ENCODE results near the gene RTL1. TPM values are rescaled to one million over a fixed set of nuclear protein-coding genes. Genes with fewer than 3 reads are reported as not detected.

The RTL1 gene
- total RNA-seq, 3 donors from 2014 or later: not detected

- intact Hi-C loops (cut with DNase I, micrococcal nuclease): no loop called here
- Histone ChIP-seq H3K9me3 (no peaks in the 10 kb centered on the region), H3K4me1 (ENCODE audit: low read depth) (no peaks in the 10 kb centered on the region), H3K36me3 (ENCODE audit: low read depth) (no peaks in the 10 kb centered on the region), H3K4me3 (no peak overlapping the region)
- no peak for TF ChIP-seq CTCF (IDR thresholded peaks at IDR 0.05)
- DNase-seq (peak in 2 of 3 donors; percentile 2 to 23), ATAC-seq (no peak)
Observed at GRCh38 chr14:100864960-100865681, 38.4 kb downstream of the RTL1 start.

GRCh38 chr14:100864206-100864605, 39.3 kb downstream of the RTL1 start:
- no peak for ATAC-seq
- Histone ChIP-seq H3K4me3 (no peak overlapping the region), H3K36me3 (ENCODE audit: low read depth) (no peaks in the 10 kb centered on the region), H3K9me3 (no peaks in the 10 kb centered on the region), H3K4me1 (ENCODE audit: low read depth) (no peaks in the 10 kb centered on the region)
- intact Hi-C loops (cut with DNase I, micrococcal nuclease): no loop called here
- TF ChIP-seq CTCF (IDR thresholded peaks at IDR 0.05): no peak
- DNase-seq: peak in 2 of 3 donors; percentile 3 to 10

- no peak for ATAC-seq
- DNase-seq: no peak
- Histone ChIP-seq H3K4me3 (no peak overlapping the region), H3K36me3 (ENCODE audit: low read depth) (no peaks in the 10 kb centered on the region), H3K9me3 (no peaks in the 10 kb centered on the region), H3K4me1 (ENCODE audit: low read depth) (no peaks in the 10 kb centered on the region)
- no peak for TF ChIP-seq CTCF (IDR thresholded peaks at IDR 0.05)
- intact Hi-C loops (cut with DNase I, micrococcal nuclease): no loop called here
Observed at GRCh38 chr14:100862793-100863192, 40.7 kb downstream of the RTL1 start.

GRCh38 chr14:100862277-100862676, 41.2 kb downstream of the RTL1 start:
- no peak for TF ChIP-seq CTCF (IDR thresholded peaks at IDR 0.05)
- DNase-seq (peak in 2 of 3 donors; percentile 6 to 9), ATAC-seq (no peak)
- intact Hi-C loops (cut with DNase I, micrococcal nuclease): no loop called here
- no peak overlapping the region for H3K4me3 ChIP-seq
- no peaks in the 10 kb centered on the region for H3K9me3 ChIP-seq
- H3K36me3 ChIP-seq (ENCODE audit: low read depth): no peaks in the 10 kb centered on the region
- no peaks in the 10 kb centered on the region for H3K4me1 ChIP-seq (ENCODE audit: low read depth)

- no peak for DNase-seq
- Histone ChIP-seq H3K4me3 (no peak overlapping the region), H3K4me1 (ENCODE audit: low read depth) (no peaks in the 10 kb centered on the region), H3K36me3 (ENCODE audit: low read depth) (no peaks in the 10 kb centered on the region), H3K9me3 (no peaks in the 10 kb centered on the region)
- no peak for ATAC-seq
- intact Hi-C loops (cut with DNase I, micrococcal nuclease): no loop called here
- TF ChIP-seq CTCF (IDR thresholded peaks at IDR 0.05): no peak
Observed at GRCh38 chr14:100861937-100862247, 41.6 kb downstream of the RTL1 start.

Measured in mucosa of descending colon (tissue), 3 donors.